Stimulated activated CD8-positive, alpha-beta memory T cell treated with anti-CD3 and anti-CD28 coated beads, Interleukin-15, amount 100 ng/mL, for 4 hours (primary cell): Measurements from ENCODE around the gene SELENOT.
"Not testable (repeated sequence)": the region's sequence is repeated elsewhere in the genome, so short reads cannot be mapped to it uniquely, and the experiment has no call there.

ENCODE experiments used
- DNase-seq, 2 donors: peaks; one replicate each; pipeline ENCODE4 v3.0.0-alpha.2; 2020; ENCODE audit warnings: low read depth in 2 of 2

Gene SELENOT, protein sequence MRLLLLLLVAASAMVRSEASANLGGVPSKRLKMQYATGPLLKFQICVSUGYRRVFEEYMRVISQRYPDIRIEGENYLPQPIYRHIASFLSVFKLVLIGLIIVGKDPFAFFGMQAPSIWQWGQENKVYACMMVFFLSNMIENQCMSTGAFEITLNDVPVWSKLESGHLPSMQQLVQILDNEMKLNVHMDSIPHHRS

DNA sequence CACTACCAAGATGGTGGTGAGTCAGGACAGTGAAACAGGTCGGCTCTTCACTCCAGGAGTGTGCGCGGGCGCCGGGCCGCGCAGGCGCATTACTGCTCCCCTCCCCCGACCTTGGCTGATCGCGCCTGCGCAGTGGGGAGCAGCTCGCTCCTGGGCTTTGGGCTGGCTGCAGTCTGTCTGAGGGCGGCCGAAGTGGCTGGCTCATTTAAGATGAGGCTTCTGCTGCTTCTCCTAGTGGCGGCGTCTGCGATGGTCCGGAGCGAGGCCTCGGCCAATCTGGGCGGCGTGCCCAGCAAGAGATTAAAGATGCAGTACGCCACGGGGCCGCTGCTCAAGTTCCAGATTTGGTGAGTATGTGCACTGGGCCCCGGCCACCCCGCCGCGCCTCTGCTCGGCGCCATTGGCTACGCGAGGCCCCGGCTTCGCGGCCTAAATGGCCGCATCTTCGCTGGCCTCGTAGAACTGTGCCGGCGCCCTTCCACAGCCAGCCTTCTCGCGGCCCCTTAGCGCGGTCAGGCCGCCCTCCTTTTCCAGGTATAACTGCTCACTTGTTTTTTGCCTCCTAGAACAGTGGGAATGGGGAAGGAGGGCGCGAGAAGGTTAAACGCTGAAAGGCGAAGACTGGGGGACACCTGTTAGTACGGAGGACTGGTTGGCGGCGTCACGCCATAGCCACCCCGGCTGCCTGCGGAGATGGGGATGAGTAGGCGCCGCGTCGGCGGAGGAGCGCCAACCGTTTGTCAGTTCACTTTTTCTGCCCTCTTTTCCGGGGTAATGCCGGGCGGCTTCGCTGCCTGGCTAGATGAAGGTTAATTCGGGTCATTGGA, at the start of gene SELENOT:
SELENOT (plus strand) TSS at position 169 of the 827 bp plus-strand sequence; CDS start at position 211, 42 bp downstream.
- peak; percentile 84 to 90 for DNase-seq

DNA sequence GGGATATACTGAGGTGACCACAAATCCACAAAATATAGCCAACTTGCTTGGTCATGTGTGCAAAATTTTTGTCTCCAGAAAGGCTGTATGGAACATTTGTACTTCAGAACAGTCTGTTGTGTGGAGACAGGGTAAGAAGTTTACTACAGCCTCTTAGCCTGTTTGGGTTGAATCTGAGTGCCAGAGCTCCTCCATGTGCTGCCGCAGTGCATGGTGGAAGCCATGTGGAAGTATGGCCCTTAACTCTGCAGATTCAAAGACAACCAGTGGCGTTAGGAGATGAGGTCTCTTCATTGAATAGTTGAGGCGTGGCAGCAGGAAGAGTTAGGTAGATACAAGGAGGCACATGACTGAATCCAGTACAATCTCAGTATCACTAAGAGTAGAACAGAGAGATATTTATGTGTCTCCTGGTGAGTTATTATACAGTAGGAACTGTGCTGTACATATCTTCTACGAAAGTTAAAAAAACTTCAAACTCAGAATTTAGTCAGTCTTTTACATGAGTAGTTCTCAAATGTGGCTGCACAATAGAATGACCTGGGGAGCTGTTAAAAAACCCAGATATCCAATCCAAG, 47.2 kb upstream of the SELENOT start:
- no peak for DNase-seq

DNA sequence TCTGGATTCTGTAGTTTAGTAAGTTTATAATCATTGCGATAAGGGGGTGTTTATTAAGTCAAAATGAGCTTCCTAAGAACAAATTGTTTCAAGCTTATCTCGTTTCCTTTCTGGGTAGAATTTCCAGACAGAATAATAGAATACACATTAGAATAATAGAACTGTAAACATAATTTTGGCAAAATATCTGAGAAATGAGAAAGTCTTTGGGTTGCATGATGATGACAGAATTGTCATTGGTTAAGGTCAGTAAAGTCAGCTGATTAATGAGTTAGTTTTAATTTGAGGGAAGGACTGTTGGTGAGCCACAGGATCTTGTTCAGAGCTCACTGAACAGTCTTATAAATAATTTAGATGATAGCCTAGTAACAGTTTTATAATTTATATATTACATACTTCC, 46.3 kb upstream of the SELENOT start:
- no peak for DNase-seq

DNA sequence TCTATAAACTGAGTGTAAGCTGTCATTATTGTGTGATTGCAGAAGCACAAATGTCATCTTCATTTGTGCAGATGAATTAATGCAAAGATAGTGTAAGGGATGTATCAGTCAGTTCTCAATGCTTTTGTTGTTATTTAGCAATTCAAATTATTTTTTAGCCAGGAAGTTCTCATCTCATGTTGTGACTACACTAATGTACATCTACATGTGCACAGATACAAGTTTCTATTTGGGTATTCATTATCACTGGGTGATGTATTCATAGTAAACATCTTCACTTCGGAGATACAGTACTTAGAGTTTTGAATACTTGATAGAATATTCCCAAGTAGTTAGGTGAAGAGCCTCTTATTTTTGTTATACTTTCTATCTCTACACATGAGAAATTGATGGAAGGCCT, 45.4 kb upstream of the SELENOT start:
- no peak for DNase-seq

DNA sequence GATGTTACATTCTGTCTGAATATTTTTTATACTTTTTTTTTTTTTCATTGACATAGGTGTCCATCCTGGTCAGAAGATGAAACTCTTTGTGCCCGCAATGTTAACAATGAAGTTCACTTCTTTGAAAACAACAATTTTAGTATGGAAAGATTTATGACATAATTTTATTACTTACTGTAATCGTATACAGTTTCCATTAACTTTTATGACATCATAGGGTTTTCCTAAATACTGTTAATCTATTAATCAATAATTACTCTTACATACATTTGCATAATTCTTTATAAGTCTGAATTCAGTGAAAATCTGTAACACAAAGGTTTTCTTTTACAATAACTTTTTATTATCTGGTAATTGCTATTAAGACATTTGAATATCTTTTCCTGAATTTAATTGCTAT, 38.9 kb upstream of the SELENOT start:
- DNase-seq: no peak

DNA sequence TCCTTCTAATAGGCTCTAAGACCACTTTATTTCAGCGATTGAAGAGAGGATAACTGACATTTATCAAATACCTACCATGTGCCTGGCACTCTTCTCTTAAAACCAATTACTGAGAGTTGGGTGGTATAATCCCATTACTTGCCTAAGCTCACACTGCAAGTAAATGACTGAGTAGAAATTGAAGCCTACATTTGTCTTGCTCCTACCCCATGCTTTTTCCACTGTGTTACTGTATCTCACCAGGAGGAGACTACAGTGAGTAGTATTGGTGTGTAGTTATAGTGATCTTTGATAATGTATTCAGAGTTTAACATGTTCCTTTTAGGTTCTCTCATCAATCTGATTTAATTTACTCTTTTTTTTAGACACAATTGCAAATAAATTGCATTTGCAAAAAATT, 35.8 kb upstream of the SELENOT start:
- no peak for DNase-seq

DNA sequence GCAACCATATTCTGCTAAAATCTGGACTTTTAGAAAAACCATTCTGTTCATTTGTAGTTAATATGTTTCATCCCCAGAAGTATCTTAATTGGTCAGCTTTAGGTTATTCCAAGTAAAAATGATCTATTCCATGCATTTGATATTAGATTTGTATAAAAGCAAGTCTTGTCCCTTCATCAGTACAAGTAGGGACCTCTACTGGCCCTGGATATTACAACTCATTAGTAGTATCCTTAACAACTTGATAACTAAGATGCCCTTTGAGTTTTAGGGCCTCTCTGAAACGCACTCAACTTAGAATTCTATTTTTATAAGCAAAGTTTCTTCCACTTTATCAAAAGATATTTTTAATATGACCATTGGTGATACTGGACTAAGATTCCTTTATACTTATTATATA, 25.3 kb upstream of the SELENOT start:
- DNase-seq: no peak

DNA sequence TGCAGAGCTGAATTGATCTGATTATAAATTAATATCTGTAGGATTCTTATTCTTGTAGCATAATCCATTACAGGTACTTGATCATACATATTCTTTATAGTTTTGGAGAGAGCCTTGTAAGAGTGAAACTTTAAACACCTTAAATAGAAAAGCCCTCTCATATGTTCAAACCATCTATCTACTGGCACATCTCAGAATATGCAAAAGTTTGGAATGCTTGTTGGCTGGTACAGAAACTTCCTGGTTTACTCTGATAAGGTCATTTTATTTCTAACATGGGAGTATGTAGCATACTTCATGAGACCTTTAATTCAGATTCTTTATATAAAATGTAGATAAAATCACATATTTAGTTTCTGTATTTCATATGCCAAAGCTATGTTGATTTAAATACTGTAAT, 21.9 kb upstream of the SELENOT start:
- DNase-seq: no peak

DNA sequence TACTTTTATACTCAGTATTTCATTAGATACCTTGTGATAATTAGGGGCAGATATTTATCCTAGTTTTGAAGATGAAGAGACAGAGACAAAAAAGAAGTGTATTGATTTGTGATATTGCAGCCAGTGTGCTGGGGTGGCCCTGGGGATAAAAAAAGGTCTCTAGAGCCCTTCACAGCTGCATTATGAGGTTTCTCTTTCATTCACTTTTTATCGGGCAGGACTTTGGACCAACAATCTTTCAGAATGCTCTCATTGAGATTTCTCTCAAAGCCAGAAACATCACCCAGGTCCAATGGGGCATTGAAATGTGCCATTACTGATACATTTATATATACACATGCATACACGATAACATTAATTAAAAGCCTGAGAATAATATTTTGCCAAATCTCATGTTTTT, 20.5 kb upstream of the SELENOT start:
- DNase-seq: no peak

DNA sequence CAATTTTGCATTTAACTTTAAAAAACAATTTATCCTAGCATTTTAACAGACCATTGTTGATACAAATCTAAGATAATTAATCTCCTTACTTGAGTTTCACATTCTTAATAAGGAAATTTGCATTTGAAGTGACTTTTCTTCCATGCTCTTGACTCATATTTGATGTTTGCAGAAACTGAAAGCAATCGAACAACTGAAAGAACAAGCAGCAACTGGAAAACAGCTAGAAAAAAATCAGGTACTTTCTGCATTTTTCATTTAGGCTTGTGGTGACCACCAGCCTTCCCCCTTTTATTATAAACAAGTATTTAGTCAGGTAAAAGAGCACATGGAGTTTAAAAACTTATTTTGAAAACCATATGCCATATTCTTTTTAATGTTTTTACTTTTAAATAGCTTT, 20.1 kb upstream of the SELENOT start:
- DNase-seq: no peak

DNA sequence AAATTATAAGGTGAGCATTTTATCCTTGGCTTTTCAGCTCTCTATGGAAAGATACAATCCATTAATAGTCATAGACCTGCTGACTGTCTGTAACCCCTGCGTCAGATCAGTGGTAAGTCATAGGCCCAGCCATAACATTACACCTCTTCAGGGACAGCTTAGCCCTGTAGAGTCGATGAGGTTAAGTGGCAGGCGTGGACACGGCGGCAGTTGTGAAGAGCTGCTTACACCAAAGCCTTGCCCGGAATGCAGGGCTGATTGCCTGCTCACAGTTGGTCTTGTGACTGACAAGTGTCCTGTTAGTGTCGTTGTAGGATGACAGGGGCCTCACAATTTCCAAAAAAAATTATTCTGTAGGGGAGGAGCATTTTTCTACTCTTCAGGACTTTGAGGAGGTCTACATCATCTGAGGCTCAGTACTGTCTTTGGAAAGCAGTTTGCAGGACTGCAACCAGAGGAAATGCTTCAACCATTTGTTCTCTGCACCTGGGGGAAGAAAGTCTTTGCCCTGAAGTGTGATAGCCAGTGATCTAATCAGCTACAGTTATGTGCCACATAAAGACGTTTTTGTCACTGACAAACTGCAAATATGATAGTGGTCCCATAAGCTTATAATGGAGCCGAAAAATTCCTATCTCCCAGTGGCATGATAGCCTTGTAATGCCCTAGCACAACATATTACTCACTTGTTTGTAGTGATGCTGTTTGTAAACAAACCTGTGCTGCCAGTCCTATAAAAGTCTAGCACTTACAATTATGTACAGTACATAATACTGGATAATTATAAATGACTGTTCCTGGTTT, 14.9 kb upstream of the SELENOT start:
- no peak for DNase-seq

DNA sequence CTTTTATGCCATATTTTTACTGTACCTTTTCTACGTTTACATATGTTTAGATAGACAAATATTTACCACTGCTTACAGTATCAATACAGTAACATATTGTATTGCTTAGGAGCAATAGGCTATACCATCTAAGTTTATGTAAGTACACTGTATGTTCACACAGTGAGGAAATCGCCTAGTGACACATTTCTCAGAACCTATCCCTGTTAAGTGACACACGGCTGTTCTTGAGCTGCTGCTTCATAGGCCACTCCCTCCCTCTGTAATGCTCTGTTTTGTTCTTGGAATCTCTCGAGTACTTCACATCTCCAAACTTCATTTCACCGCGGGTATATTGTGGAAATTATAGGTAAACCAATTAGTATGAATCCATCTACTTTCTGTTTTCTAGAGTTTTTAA, 13.4 kb upstream of the SELENOT start:
- no peak for DNase-seq

DNA sequence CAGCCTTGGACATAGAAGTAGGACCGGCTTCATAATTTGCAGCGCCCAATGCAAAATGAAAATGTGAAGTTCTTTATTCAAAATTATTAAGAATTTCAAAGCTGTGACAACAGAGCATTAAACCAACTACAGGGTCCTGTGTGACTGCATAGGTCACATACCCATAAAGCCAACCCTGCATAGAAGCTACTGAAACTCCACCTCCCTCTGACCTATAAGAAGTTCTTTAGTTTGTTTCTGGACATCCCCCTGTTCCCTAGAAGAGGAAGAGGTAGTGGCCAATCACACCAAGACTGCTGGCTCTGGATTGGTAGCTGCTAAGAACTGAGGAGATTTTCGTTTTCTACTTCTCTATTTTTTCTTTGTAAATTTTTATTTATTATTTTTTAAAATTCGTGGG, 9.0 kb upstream of the SELENOT start:
- DNase-seq: no peak

DNA sequence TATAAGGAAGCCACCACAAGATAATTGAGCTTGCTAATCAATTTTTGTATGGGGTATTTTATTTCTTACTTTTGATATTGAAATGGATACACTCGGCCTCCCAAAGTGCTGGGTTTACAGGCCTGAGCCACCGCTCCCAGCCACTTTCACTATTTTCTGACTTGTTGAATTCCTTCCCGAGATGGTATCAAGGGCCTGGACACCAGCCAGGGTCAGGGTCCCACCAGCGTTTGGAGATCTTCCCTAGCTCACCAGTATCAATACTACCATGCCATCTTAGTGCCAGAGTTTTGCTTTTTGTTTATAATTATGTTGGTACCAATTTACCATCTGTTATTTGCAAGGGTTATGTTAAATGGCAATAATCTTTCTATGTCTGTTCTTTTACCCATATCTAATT, 5.5 kb upstream of the SELENOT start:
- no peak for DNase-seq

DNA sequence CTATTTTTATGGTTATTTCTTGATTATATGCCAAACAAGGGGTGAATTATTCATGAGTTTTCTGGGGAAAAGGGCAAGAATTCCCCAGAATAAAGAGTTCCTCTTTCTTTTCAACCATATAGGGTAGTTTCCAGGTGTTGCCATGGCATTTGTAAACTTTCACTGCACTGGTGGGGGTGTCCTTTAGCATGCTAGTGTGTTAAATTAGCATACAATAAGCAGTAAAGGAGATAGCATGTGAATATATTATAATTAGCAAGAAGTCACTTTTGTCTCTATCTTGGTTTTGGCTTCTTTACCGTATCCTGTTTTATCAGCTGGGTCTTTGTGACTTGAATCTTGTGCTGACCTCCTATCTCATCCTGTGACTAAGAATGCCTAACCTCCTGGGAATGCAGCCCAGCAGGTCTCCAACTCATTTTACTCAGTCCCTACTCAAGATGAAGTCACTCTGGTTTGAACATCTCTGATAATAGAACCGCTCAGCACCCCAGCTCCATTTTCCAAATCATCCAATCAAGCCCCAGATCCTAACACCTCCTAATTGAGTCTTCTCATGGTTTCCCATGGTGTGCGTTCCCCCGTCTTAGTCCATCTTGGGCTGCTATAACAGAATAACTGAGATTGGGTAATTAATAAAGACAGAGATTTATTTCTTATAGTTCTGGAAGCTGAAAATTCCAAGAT, 3.4 kb upstream of the SELENOT start:
- no peak for DNase-seq

DNA sequence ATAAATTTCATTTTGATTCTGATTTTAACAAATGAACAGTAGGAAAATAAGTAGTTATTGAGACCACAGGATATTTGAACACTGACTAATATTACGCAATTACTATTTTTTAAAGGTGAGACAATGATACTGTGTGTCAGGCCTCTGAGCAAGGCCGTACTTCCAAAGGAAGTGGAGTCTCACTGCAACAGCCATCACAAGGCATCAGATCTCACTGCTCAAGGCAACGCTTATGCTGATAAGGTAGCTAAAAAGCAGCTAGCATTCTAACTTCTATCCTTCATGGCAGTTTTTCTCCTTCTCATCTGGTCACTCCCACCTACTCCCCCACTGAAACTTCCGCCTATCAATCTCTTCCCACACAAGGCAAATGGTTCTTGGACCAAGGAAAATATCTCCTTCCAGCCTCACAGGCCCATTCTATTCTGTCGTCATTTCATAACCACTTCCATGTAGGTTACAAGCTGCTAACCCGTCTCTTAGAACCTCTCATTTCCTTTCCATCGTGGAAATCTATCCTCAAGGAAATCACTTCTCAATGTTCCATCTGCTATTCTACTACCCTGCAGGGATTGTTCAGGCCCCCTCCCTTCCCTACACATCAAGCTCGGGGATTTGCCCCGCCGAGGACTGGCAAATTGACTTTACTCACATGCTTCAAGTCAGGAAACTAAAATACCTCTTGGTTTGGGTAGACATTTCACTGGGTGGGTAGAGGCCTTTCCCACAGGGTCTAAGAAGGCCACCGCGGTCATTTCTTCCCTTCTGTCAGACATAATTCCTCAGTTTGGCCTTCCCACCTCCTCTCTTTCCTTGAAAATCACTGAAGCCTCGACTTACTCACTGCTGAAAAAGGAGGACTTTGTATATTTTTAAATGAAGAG, 2.2 kb upstream of the SELENOT start:
- not testable (repeated sequence) for DNase-seq

DNA sequence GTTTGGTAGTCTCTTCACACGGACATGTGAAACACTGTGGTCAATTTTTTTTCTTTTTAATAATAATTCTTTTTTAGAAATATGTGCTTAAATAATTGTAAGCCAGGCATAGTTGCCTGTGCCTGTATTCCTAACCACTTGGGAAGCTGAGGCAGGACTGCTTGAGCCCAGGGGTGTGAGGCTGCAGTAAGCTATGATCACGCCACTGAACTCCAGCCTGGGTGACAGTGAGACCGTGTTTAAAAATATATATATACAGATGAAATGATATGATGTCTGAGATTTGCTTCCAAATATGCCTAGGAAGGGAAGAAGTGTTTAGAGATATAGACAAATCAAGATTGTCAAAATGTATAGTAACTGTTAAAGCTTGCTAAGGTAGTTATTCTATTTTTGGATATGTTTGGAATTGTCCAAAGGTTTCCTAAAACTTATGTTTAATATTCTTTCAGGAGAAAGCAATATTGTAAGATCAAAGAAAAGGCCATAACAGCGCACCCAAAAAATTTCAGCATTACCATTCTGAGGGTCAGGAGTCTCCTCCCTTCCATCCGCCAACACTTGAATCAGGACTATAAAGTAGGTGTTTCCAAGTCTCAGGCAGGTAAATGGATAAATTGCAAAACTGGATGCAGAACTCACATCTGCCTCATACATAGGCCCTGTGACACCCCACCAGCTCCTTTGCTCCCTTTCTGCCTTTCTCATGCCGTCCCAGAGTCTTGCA, 532 bp upstream of the SELENOT start:
- no peak for DNase-seq

DNA sequence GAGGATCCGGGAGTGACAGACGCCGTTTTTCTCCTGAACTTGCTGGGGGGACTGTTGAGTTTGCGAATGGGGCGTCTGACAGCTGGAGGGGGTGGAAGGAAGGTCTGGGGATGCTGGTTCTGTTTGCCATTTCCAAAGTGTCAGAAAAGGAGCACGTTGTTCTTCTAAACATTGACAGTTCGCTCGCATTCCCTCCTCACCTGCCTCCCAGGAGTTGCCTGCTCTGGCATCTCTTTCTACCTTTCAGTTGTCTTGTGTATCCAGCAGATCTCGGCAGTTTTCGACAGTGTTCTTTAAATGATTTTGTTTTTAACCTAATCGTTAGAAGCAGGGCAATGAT, 829 bp downstream of the SELENOT start:
- no peak for DNase-seq

DNA sequence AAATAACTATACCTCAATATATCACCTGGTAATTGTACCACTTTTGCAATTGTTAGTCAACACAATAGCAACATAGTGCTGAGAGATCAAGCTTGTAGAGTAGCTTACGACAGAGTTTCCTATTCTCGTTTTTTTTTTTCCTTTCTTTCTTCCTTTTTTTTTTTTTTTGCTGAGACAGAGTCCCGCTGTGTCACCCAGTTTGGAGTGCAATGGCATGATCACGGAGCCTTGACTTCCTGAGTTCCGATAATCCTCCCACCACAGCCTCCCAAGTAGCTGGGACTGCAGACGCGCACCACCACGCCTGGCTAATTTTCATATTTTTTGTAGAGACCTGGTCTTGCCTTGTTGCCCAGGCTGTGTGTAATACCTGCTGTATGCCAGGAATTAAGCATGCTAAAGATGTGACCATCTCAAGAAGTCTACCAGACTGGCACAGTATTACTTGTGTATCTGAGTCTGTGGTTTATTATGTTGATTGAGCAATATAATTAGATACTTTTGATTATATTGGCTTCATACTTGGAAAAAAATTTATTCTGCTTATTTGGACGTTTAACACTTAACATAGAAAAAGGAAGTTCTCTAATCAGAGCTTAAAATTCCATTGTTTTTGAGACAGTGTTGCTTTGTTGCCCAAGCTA, 3.0 kb downstream of the SELENOT start:
- no peak for DNase-seq
